Dedifferentiated amniotic fluid mesenchymal stem cell (primary cell): ENCODE data around the gene GDPD3.

ENCODE experiments used
- DNase-seq: peaks from one replicate; pipeline ENCODE4 v3.0.0-alpha.2; 2016; ENCODE audit errors: extremely low spot score

GDPD3 gene

DNA sequence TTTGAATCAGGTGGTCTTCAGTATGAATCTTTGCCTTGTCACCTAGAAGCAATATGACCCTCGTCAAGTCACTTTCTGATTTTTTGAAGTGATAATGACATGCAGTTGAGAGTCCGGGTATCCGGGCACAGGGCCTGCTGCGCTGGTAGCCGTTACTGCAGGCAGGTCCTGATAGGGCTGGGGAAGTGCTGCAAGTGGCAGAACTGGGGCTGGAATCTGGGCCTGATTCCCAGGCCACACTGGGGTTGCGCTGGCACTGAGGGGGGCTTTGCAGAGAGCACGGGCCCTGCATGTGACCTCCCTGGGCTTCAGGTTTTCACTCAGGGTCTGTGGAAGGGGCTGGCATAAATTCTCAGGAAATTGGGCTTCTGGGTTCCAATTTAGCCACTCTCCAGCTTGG, 34.6 kb downstream of the GDPD3 start:
- DNase-seq = no peak

DNA sequence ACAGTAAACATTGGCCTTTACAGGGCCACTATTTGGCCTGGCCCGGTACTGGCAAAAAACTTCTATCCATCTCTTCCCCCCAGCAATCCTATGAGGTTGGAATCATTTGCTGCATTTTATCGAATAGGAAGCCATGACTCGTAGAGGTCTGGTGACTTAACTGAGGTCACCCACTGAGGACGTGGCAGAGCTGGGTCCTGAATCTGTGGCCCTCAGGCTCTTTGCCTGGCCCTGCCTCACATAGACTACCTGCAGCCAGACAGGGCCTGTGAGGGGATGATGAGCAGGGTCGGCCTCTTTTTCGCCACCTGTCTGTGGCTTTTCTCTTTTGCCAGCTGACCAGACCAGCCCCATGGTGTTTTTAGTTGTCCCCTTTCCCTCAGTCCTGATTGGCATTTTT, 35.7 kb downstream of the GDPD3 start:
- no peak for DNase-seq

DNA sequence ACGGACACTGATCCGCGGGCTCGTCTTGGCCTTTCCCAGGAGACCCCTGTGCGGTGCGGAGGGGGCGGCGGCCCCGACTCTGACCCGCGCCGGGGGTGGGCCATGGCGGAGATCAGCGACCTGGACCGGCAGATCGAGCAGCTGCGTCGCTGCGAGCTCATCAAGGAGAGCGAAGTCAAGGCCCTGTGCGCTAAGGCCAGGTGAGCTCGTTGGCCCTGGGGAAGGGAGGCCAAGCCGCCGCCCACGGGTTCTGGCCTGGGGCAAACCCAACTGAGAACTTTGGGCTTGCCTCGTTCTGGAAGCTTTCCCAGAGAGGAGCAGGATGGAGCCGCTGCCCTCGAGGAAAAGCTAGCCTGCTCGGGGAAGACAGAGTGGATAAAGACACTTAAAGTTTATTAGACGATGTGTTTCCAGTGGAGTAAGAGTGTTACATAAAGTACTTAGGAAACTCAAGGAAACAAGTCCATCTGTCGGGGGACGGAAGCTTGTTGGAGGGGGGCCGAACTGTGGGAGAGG, 37.0 kb downstream of the GDPD3 start:
- no peak for DNase-seq

DNA sequence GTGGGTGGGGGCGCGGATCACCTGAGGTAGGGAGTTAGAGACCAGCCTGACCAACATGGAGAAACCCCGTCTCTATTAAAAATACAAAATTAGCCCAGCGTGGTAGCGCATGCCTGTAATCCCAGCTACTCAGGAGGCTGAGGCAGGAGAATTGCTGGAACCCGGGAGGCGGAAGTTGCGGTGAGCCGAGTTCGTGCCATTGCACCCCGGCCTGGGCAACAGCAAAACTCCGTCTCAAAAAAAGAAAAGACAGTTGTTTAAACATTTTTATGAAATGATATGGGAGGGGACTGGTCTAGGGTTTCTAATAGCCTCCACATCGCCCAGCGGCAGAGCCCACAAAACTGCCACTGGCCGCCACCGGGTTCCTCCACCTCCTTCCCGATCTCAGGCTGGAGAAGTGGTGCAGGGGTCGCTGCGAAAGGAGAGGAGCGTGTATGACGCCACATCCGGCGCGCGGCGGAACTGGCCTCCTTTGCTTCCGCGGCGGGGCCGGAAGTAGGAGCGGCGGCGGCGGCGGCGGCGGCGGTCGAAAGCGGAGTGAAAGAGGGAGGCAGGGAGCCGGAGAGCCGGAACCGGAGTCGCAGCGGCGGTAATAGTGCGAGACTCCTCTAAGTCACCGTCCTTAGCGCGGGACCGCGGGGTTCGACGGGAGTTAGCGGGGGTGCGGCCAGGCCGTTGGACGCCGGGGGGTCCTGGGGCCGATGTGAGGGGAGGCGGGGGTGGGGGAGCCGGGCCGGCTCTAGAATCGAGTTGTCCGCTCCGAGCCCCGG, 37.6 kb downstream of the GDPD3 start, which contains the start of gene PPP4C:
PPP4C (plus strand) TSS at position 492 of the 773 bp plus-strand sequence. CDS start 384 bp downstream, outside the sequence.
- DNase-seq = peak; percentile 86

DNA sequence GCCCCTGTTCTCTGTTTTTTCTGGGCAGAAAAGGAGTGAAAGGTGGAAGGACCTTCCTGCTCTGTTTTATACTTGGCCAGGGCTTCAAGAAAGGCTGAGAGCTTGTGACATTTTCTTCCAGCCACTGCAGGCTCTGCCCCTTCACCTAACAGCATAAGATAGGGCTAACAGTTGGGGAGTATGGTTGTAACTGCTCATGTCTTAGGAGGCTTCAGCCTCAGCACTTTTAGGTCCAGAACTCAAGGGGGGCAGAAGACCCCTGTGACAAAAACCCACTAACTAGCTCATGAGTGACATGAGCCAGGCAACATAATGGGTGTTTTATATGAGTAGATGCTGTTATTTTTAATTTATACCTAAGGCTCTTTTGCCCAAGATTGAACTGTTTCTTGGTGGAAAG, 42.8 kb downstream of the GDPD3 start:
- DNase-seq = no peak

DNA sequence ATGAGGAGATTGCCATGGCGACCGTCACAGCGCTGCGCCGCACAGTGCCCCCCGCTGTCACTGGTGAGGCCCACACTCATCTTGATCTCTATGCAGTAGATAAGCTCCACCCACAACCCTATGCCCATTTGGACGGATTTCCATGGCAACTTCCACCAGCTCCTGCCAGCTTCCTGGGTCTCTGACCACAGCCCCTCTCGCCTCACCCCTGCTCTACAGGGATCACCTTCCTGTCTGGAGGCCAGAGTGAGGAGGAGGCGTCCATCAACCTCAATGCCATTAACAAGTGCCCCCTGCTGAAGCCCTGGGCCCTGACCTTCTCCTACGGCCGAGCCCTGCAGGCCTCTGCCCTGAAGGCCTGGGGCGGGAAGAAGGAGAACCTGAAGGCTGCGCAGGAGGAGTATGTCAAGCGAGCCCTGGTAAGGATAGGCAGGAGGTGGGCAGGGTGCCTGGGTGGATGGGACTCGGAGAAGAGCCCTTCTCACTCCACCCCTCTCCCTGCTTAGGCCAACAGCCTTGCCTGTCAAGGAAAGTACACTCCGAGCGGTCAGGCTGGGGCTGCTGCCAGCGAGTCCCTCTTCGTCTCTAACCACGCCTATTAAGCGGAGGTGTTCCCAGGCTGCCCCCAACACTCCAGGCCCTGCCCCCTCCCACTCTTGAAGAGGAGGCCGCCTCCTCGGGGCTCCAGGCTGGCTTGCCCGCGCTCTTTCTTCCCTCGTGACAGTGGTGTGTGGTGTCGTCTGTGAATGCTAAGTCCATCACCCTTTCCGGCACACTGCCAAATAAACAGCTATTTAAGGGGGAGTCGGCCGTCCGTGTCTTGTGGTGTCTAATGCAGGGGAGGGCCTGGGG, 43.5 kb downstream of the GDPD3 start:
- DNase-seq = no peak

DNA sequence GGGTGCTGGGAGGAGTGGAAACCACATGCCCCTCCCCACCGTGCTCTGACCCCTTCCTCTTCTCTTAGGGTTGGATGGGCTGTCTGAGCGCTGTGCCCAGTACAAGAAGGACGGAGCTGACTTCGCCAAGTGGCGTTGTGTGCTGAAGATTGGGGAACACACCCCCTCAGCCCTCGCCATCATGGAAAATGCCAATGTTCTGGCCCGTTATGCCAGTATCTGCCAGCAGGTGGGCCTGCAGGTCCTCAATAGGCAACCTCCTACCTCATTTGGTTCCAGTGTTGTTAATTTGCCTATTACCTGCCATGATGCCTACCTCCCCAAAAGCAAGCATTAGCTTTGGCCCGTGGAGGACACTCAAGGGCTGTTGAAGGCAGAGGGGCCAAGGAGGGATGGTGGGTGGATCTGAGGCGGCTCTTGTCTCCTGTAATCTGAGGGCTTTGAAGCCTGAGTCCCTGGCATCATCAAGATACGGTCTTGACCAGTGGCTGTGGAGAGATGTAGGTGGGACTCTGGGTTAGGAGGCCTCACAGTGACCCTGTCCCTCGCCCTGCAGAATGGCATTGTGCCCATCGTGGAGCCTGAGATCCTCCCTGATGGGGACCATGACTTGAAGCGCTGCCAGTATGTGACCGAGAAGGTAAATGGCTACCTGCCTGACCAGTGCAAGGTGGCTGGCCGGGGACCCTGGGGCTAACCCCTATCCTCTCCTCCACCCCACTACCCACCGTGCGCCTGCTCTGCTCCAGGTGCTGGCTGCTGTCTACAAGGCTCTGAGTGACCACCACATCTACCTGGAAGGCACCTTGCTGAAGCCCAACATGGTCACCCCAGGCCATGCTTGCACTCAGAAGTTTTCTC, 44.4 kb downstream of the GDPD3 start:
- no peak for DNase-seq

DNA sequence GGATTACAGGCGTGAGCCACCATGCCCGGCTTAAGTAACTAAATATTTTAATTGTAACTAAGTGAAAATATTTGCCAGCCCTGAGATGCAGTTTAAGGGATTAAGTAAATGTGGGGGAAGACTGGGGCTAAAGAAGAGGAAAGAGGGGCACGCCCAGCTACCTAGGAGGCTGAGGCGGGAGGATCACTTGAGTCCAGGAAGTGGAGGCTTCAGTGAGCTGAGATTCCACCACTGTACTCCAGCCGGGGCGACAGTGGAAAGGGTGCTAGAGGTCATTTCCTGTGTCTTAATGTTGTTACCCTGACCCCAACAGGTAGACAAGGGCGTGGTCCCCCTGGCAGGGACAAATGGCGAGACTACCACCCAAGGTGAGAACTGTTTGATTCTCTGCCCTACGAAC, 45.0 kb downstream of the GDPD3 start:
- DNase-seq = no peak

DNA sequence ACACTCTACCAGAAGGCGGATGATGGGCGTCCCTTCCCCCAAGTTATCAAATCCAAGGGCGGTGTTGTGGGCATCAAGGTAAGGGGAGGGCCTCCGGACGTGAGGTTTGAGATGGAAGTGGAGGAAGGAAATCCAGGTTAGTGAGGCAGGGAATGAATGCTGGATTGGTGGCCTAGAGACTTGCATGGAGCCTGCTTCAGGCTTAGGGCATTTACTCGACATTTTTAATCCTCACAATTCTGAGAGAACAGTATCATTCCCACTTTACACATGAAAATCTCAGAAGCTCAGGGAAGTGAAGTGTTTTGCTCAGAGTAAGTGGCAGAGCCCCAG, 45.8 kb downstream of the GDPD3 start:
- no peak for DNase-seq

DNA sequence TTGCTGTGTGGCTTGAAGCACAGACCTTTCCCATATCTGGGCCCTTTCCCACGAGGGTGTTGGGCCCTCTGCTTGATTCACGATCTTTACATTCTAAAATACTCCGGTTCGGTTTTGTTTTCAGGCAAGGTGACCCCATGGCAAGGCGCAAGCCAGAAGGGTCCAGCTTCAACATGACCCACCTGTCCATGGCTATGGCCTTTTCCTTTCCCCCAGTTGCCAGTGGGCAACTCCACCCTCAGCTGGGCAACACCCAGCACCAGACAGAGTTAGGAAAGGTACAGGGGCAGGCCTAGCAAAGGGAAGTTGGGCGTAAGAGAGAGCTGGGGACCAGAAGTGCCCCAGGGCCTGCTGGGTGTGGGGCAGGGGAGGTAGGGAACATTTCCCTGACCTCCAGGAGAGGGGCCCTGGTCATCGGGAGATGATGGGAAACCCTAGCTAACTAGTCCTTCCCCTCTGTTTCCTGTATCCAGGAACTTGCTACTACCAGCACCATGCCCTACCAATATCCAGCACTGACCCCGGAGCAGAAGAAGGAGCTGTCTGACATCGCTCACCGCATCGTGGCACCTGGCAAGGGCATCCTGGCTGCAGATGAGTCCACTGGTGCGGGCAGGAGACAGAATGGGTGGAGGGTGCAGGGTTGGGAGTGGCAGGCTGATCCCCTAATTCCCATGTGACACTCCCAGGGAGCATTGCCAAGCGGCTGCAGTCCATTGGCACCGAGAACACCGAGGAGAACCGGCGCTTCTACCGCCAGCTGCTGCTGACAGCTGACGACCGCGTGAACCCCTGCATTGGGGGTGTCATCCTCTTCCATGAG, 46.4 kb downstream of the GDPD3 start:
- no peak for DNase-seq

DNA sequence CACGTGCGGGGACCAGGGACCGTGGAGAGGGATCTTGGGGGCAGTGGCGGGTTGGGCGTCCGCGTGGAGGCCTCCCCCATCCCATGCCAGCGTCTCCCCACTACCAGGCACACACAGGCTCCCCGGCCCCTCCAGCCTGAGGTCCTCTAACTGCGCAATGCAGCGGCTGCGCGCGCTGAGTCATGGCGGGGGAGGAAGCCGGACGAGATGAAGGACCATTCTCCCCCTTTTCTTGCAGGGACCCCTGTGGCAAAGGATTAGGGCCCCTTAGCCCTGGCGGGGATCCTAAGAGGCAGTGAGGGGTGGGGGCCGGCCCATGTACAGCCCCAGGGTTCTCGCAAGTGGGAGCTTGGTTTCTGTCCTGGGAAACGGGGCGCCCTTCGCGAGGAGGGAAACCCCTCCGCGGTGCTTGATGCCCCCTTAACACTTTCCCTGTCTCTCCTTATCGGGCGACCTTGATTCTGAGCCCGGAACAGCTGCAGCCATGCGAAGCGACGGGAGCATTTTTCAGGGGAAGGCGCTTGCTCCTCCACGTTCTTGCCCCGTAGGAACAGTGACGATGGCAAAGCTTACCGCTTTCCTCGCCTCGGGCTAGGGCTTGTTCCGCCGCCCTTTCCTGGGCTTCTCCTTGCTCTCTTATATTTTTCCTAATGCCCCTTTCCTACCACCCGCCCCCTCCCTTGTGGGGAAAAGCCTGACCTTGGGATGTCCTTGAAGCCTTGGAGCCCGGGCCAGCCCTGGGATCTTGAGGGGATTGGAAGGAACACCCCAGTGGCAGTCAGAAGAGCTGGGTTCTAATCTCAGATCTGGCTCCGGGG, 47.2 kb downstream of the GDPD3 start:
- DNase-seq = no peak

DNA sequence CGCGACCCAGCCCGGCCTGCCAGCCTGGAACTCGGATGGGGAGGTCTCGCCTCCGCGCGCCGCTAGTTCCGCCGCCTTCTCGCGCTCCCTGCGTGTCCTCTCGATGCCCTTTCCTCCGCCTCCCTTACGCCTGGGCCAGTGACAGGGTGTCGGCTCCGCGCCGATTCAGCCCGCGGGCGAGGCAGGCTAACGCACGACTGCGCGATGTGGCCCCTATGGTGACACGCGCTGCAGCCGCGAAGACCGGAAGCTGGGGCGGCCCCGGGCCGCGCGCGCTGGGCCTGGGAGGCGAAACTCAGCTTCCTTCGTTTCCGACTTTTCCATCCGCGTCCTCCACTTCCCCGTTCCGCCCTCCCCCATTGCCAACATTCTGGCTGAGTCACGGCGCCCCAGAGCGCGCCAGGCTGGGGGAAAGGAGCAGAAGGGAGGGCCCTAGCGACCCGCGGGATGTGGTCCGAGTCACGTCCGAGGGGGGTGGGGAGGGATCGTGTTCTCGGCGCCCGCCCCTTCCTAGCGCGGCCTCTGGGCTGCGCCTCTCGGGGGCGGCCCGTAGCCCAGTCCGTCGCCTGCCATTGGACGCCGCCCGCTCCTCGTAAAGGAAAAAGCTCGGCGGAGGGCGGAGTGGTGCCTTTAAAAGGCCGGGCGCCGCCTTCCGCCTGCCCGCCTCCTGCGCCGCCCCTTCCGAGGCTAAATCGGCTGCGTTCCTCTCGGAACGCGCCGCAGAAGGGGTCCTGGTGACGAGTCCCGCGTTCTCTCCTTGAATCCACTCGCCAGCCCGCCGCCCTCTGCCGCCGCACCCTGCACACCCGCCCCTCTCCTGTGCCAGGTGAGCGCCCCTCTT, 48.0 kb downstream of the GDPD3 start, which contains the start of gene ALDOA:
ALDOA (plus strand) TSS at position 659 of the 841 bp plus-strand sequence. CDS start 1,138 bp downstream, outside the sequence.
- DNase-seq = peak; percentile 97

DNA sequence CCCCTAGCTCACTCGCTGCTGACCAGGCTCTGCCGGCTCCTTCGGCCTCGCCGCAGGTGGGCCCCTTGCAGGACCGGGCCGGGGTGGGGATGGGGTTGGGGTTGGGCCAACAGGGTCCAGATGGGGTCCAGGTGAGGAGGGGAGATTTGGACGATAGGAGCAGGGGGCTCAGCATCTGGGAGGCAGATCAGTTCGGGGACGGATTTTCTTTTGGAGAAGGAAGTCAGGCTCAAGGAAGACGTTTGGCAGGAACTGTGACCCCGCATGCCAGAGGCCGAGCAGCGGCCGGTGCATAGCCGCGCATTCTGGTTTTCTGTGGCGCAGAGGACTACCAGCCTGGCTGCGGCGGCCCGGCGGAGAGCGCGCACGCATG, 48.6 kb downstream of the GDPD3 start:
- DNase-seq = no peak

DNA sequence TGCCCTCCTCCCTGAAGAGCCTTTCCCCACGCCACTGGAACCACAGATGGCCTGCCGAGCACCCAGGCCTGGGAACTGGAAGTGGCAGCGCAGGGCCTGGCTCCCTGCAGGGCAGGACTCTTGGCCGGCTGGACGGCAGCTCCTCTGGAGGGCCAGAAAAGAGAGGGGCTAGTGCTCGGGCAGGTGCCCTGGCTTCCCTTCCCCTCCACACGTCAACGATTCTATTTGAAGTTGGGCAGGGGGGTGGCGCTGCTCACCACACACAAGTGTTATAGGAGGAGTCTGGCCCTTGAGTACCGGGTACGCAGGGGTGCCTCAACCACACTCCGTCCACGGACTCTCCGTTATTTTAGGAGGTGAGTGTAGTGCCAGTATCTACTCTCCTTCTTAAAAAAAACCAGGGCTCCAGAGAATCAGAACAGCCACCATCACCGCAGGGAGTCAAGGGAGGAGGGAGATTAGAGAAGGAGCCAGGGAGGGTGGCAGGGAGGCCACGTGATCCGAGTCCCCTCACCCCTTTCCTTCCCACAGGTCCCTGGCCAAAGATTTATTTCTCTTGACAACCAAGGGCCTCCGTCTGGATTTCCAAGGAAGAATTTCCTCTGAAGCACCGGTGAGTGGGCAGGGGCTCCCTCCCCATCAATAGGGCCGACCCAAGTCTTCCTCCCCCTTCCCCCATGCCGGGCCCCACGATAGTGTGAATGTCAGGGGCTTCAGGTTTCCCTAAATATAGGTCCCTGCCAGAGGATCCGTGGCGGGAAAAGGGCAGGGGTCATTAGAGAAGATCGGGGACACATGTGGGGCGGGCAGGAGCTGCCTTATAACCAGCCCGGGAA, 49.2 kb downstream of the GDPD3 start:
- no peak for DNase-seq

DNA sequence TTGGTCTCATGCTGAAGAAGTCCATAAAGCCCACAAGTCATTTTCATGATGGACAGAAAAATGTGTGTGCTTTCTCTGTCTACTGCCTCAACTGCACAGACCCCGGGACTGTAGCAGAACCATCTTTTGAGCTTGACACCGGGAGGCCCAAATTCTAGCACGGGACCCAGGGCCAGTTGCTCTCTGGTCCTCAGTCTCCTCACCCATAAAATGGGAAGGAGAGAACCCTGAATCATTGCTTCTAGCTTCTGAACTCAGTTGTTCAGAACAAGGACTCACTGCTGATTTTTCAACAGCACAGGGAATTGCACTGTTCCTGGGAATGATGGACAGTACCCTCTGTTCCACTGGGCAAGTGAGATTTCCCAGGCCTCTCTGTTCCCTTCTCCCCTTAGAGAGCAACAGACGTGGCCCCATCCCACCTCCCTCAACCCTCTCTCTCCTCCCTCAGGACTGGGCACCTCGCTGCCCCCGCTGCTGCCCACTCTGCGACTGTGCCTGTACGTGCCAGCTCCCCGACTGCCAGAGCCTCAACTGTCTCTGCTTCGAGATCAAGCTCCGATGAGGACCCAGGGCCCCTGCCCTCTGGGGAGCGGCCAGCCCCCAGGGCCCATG, 50.0 kb downstream of the GDPD3 start:
- DNase-seq = no peak

DNA sequence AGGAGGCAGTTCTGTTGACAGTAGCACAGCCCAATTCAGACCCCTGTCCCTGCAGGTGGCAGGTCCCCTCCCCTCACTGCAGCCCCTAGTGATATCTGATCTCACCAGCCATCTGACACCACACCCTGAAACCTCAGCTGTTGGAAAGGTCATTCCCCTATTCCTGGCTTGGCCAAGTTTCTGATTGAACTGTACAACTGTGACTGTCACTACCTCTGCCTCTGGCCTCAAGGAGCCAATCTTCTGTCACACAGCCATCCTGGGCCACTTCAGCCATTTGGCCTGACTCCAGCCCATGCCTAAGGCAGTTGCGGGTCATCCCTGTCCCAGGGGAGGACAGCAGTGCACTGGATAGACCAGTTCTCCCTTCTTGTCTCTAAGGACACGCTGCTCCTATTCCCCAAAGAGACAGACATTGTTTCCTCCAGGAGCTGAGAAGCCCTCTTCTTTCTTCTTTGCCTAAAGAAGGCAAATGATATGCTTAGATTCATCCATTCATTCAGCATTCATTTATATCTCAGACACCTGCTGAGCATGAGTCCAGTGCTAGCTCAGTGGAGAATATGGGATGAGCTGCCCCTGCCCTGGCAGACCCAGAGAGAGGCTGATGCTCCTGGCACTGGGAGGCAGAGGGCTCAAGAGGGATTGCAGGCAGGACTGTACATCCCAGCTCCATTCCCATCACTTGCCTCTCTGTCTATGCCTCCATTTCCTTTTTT, 52.3 kb downstream of the GDPD3 start:
- DNase-seq = no peak

DNA sequence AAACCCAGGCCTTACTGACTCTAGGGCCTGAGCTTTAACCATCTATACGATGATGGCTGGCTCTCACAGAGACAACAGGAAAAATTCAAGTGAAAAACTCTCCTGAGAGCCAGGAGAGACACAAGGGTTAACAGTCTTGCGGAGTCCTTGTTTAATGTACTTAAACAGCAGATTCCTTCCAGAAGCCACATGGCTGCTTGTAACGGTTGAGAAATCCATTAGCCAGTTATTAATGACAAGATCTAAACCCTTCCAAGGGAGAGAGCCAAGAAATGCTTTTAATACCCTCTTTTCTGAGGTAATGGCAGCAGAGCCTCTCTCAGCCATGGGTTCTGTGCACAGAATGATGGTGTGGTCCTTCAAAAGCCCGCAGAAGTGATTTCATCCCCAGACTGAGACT, 53.0 kb downstream of the GDPD3 start:
- no peak for DNase-seq
